Hepatocyte (in vitro differentiated cells): ENCODE results near the gene SGPL1. TPM values are rescaled to one million over a fixed set of nuclear protein-coding genes. Genes with fewer than 3 reads are reported as not detected.
A peak's percentile ranks its signal among the peaks of the same experiment; 100 is the strongest.

Experiments
- DNase-seq: peaks from one replicate; pipeline ENCODE4 v3.0.0-alpha.2; 2016; ENCODE audit warnings: low spot score
- H2AFZ ChIP-seq: fragments of 200-600 bp; sonication (generic); 2 replicates; pipeline ENCODE4 v1.6.0; 2016; ENCODE audit warnings: antibody characterized with exemption, mild to moderate bottlenecking
- H3K27ac ChIP-seq: fragments of 200-600 bp; sonication (generic); 2 replicates; pipeline ENCODE4 v1.5.1; 2016; ENCODE audit warnings: mild to moderate bottlenecking
- H3K27me3 ChIP-seq: fragments of 200-600 bp; sonication (generic); 2 replicates; pipeline ENCODE4 v1.6.1; 2016
- H3K36me3 ChIP-seq: fragments of 200-600 bp; sonication (generic); replicated peaks from 2 replicates; pipeline ENCODE4 v1.5.1; 2016; ENCODE audit warnings: low read depth; ENCODE audit not compliant: insufficient read depth
- H3K4me1 ChIP-seq: fragments of 200-600 bp; sonication (generic); 2 replicates; pipeline ENCODE4 v1.5.1; 2016; ENCODE audit warnings: mild to moderate bottlenecking, moderate library complexity; ENCODE audit not compliant: insufficient read depth
- H3K4me2 ChIP-seq: fragments of 200-600 bp; sonication (generic); 2 replicates; pipeline ENCODE4 v1.6.0; 2016
- H3K4me3 ChIP-seq: fragments of 200-600 bp; sonication (generic); 2 replicates; pipeline ENCODE4 v1.5.1; 2016; ENCODE audit warnings: mild to moderate bottlenecking
- H3K79me2 ChIP-seq: fragments of 200-600 bp; sonication (generic); 2 replicates; pipeline ENCODE4 v1.6.0; 2017; ENCODE audit warnings: mild to moderate bottlenecking
- H3K9me2 ChIP-seq: fragments of 200-600 bp; sonication (generic); replicated peaks from 2 replicates; pipeline ENCODE4 v1.6.0; 2017; ENCODE audit warnings: mild to moderate bottlenecking; ENCODE audit not compliant: insufficient read depth
- H3K9me3 ChIP-seq: fragments of 200-600 bp; sonication (generic); 2 replicates; pipeline ENCODE4 v1.5.1; 2016; ENCODE audit warnings: low read depth, mild to moderate bottlenecking
- H4K20me1 ChIP-seq: fragments of 200-600 bp; sonication (generic); 2 replicates; pipeline ENCODE4 v1.6.0; 2016; ENCODE audit warnings: mild to moderate bottlenecking; ENCODE audit not compliant: insufficient read depth, poor library complexity, severe bottlenecking
- EZH2 ChIP-seq: fragments of 200-600 bp; sonication (generic); IDR thresholded peaks from 2 replicates; pipeline ENCODE4 v1.6.1; 2016; ENCODE audit warnings: antibody characterized with exemption, mild to moderate bottlenecking, borderline replicate concordance
- EZH2phosphoT487 ChIP-seq: fragments of 200-600 bp; sonication (generic); IDR thresholded peaks from one replicate; pipeline ENCODE4 v1.6.1; 2018; ENCODE audit warnings: antibody characterized with exemption, mild to moderate bottlenecking, low read depth, moderate library complexity; ENCODE audit not compliant: unreplicated experiment, severe bottlenecking
- WGBS: methylation state at CpG from one replicate; pipeline ENCODE4 v1.1.6; 2016; ENCODE audit warnings: low lambda C conversion rate; ENCODE audit errors: missing lambda C conversion rate; 5-methylcytosine and 5-hydroxymethylcytosine counted together
- polyA plus RNA-seq: library from polyadenylated mRNA; unstranded; fragments of >200 nt; fragmentation: Nextera tagmentation; extraction: Ambion mirVana; gene quantifications from 2 replicates; pipeline ENCODE4 v1.2.1, GENCODE V29; 2016
- total RNA-seq: library from RNA; depleted of rRNA; stranded (reverse); fragments of >200 nt; gene quantifications from 2 replicates; pipeline ENCODE4 v1.2.3, GENCODE V29; 2014
- TF ChIP-seq, protein P1 (sequence below): fragments of 200-600 bp; sonication (generic); IDR thresholded peaks from 2 replicates; pipeline ENCODE4 v1.5.1; 2016; ENCODE audit warnings: antibody characterized with exemption, mild to moderate bottlenecking; ENCODE audit not compliant: poor library complexity

The SGPL1 gene
- total and polyA plus RNA-seq, 2 experiments from 2014 or later, result 20.2 to 43.5 TPM

DNA sequence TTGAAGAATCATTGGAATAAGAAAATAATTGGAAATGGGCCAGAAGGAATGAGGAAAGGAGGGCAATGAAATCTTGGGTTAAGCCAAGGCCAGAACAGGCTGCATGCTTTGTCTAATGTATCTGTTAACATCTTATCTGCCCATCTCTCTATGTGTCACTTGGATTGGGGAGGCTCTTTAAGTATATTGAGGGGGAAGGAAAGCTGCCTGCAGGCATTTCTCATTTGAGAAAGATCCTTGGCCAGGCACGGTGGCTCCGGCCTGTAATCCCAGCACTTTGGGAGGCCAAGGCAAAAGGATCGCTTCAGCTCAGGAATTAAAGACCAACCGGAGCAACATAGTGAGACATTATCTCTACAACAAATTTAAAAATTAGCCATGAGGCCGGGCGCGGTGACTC lies 58.3 kb downstream of the SGPL1 start:
- WGBS, result 71% methylated on average over 7 of the region's 7 CpGs
- no peaks in the 10 kb centered on the region for H3K36me3 ChIP-seq
- TF ChIP-seq EZH2, result no peak
- TF ChIP-seq, protein P1, sequence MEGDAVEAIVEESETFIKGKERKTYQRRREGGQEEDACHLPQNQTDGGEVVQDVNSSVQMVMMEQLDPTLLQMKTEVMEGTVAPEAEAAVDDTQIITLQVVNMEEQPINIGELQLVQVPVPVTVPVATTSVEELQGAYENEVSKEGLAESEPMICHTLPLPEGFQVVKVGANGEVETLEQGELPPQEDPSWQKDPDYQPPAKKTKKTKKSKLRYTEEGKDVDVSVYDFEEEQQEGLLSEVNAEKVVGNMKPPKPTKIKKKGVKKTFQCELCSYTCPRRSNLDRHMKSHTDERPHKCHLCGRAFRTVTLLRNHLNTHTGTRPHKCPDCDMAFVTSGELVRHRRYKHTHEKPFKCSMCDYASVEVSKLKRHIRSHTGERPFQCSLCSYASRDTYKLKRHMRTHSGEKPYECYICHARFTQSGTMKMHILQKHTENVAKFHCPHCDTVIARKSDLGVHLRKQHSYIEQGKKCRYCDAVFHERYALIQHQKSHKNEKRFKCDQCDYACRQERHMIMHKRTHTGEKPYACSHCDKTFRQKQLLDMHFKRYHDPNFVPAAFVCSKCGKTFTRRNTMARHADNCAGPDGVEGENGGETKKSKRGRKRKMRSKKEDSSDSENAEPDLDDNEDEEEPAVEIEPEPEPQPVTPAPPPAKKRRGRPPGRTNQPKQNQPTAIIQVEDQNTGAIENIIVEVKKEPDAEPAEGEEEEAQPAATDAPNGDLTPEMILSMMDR, result no peak
- TF ChIP-seq EZH2phosphoT487, result no peak

GRCh38 chr10:70879207-70879606 lies 63.5 kb downstream of the SGPL1 start:
- WGBS, result 87% methylated on average over 1 of the region's 1 CpG
- Histone ChIP-seq H3K4me2 (no peak overlapping the region), H3K36me3 (no peaks in the 10 kb centered on the region), H3K4me1 (no peaks in the 10 kb centered on the region), H3K4me3 (no peak overlapping the region), H3K9me2 (no peaks in the 10 kb centered on the region), H3K9me3 (no peaks in the 10 kb centered on the region), H3K27ac (no peak overlapping the region), H3K79me2 (no peaks in the 10 kb centered on the region), H4K20me1 (no peaks in the 10 kb centered on the region), H3K27me3 (no peaks in the 10 kb centered on the region), H2AFZ (no peak overlapping the region)
- no peak for DNase-seq
- TF ChIP-seq EZH2phosphoT487, result no peak
- TF ChIP-seq EZH2, result no peak

More for the DNA sequence above, 58.3 kb downstream of the SGPL1 start:
- H3K27ac ChIP-seq, result no peak overlapping the region
- H3K9me2 ChIP-seq, result no peaks in the 10 kb centered on the region
- no peaks in the 10 kb centered on the region for H4K20me1 ChIP-seq
- DNase-seq, result no peak
- no peaks in the 10 kb centered on the region for H3K27me3 ChIP-seq
- no peaks in the 10 kb centered on the region for H3K9me3 ChIP-seq
- H3K79me2 ChIP-seq, result no peaks in the 10 kb centered on the region
- no peak overlapping the region for H2AFZ ChIP-seq
- no peaks in the 10 kb centered on the region for H3K4me1 ChIP-seq
- no peak overlapping the region for H3K4me3 ChIP-seq
- no peak overlapping the region for H3K4me2 ChIP-seq

- Histone ChIP-seq H3K4me3 (no peak overlapping the region), H3K4me2 (no peak overlapping the region), H3K27ac (no peak overlapping the region), H3K9me2 (no peaks in the 10 kb centered on the region), H2AFZ (no peak overlapping the region), H3K79me2 (no peaks in the 10 kb centered on the region), H3K9me3 (no peaks in the 10 kb centered on the region), H3K36me3 (no peaks in the 10 kb centered on the region), H3K27me3 (no peaks in the 10 kb centered on the region), H4K20me1 (no peaks in the 10 kb centered on the region), H3K4me1 (no peaks in the 10 kb centered on the region)
- peak; percentile 88 for DNase-seq
- 19% methylated on average over 4 of the region's 4 CpGs for WGBS
- TF ChIP-seq, protein P1, result peak; percentile 83
- TF ChIP-seq EZH2, result no peak
These were observed 64.4 kb downstream of the SGPL1 start for GRCh38 chr10:70880077-70880534.

DNA sequence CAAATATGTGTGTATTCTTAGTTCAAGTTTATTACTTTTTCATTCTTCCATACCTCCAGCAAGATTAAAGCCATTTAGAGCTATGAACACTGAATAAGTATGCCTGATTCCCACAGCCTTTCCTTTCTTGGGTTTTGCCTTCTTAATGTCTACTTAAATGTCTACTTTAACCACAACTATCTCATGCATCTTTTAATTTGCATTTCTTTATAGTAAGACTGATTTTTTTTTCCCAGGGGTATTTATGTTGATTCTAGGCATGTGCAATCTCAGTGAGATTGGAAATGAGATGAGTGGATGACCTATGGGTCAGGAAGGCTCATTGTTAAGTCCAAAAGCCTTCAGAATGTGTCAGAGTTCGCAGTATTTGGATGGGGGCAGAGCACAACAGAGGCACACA lies 69.0 kb downstream of the SGPL1 start:
- H2AFZ ChIP-seq, result no peak overlapping the region
- DNase-seq, result no peak
- TF ChIP-seq EZH2phosphoT487 (no peak), EZH2 (no peak)
- TF ChIP-seq, protein P1, result no peak
- no peak overlapping the region for H3K4me2 ChIP-seq
- H3K9me3 ChIP-seq, result no peaks in the 10 kb centered on the region
- no peaks in the 10 kb centered on the region for H3K36me3 ChIP-seq
- WGBS, result 100% methylated on average over 1 of the region's 1 CpG
- peaks cover 7% of the 10 kb centered on the region for H4K20me1 ChIP-seq
- no peaks in the 10 kb centered on the region for H3K27me3 ChIP-seq
- H3K27ac ChIP-seq, result no peak overlapping the region
- peaks cover 14% of the 10 kb centered on the region for H3K79me2 ChIP-seq
- no peaks in the 10 kb centered on the region for H3K9me2 ChIP-seq
- H3K4me1 ChIP-seq, result peaks cover 19% of the 10 kb centered on the region
- H3K4me3 ChIP-seq, result no peak overlapping the region
